ENCODE data around the gene OR2J3.
"Not testable (repeated sequence)": the region's sequence is repeated elsewhere in the genome, so short reads cannot be mapped to it uniquely, and the experiment has no call there.

OR2J3 gene

DNA sequence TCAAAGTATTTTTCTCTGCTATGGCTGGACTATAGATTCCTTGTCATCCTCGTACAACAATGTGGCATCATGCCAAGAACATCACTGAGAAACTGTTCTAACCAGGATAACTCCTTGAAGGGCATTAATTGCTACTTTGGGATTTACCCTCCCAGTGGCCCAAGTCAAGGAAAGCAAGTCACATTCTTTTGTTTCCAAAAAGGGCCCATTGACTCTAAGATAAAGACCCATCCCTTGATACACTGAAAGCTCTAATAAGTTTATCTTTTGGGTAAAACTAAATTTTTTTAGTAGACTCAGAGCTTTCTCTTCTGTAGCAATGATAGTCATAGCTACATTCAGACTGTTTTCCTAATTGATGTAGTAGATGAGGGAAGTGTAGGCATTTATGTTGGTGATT is at the start of gene OR2J3:
OR2J3 (plus strand) TSS at position 301 of the 400 bp plus-strand sequence. CDS start 3,833 bp downstream, outside the sequence.
- Histone ChIP-seq H3K9me3 (no peaks in the 10 kb centered on the region), H3K4me3 (no peak within 1 kb of the TSS), H3K36me3 (replicated peaks) (no peaks in the 10 kb centered on the region), H3K4me1 (no peaks in the 10 kb centered on the region), H3K27me3 (ENCODE audit: low read depth) (peaks cover 22% of the 10 kb centered on the region)
- in situ Hi-C loops (cut with MboI; ENCODE audit: low sequenced_read_pairs): no loop called here
- no peak for DNase-seq (ENCODE audit: low spot score in 2 of 2)

DNA sequence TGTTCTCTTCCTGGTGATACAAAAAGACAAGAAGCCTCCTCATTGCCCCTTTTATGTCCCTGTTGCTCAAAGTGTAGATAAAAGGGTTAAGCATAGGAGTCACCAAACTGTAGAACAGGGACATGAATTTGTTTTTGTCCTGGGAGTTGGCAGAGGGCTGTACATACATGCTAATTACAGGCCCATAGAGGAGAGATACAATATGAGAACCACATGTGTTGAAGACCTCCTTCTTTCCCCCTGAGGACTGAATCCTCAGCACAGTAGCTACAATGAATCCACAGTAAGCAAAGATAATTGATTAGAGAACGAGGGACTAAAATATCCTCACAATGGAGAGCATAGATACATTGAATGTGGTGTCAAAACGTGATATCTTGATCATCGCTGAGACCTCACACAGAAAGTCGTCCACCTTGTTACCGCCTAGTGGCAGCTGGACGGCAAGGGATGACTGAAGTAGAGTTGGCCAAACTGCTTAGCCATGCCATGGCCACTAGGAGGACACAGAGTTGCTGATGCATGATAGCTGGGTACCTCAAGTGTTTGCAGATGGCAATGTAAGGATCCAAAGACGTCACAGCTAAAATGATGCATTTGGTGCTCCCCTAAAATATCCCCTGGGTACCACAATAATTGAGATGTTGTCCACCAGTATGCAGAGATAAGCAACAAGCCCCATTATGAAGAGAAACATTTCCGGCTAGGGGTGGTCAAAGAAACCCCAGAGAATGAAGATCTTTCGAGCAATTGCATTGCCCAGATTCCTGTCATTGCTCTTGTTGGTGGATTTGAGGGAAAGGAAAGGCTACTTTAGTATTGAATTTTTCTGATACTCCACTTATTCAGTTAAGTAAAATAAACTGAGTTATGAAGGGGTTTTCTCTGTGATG is 35.8 kb upstream of the OR2J3 start:
- DNase-seq (ENCODE audit: low spot score in 2 of 2): peak; percentile 55 to 60

DNA sequence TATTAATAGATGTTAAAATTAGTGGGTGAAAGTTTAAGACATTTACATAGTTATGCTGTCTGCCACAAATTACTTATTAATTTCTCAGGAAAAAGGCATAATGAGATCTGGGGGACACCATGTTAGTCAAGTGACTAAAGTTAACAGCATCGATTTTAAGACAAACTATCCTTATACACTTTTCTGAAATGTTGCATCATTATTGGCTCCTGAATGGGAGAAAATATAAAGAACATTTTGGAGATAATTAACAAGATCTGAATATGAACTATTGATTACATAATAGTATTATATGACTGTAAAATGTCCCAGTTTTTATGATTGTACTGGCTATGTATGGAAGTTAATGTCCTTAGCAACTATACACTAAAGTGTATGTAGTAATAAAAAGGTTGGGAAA is 28.7 kb upstream of the OR2J3 start:
- in situ Hi-C loops (cut with MboI; ENCODE audit: low sequenced_read_pairs): no loop called here

More for the DNA sequence above, 35.8 kb upstream of the OR2J3 start:
- no peaks in the 10 kb centered on the region for H3K9me3 ChIP-seq
- no peaks in the 10 kb centered on the region for H3K36me3 ChIP-seq (replicated peaks)
- H3K27me3 ChIP-seq (ENCODE audit: low read depth): peaks cover 4% of the 10 kb centered on the region; the same call in 1 of the 2 replicates
- no peaks in the 10 kb centered on the region for H3K4me1 ChIP-seq
- H3K4me3 ChIP-seq: no peak overlapping the region
- in situ Hi-C loops (cut with MboI; ENCODE audit: low sequenced_read_pairs): no loop called here

DNA sequence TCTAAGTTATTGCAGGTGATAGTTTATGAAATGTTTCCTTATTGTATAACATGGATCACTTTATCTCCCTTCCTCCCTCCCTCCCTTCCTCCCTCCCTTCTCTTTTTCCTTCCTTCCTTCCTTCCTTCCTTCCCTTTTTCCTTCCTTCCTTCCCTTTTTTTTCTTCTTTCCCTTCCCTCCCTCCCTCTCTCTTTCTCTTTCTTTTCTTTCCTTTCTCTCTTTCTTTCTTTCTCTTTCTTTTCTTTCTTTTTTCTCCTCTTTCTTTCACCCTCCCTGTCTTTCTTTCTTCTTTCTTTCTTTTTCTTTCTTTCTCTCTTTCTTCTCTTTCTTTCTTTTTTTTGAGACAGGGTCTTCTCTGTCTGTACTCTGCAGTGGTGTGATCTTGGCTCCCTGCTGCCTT is 26.5 kb upstream of the OR2J3 start:
- H3K36me3 ChIP-seq (replicated peaks): no peaks in the 10 kb centered on the region
- in situ Hi-C loops (cut with MboI; ENCODE audit: low sequenced_read_pairs): no loop called here
- H3K4me3 ChIP-seq: no peak overlapping the region
- peaks cover 4% of the 10 kb centered on the region; the same call in 1 of the 2 replicates for H3K27me3 ChIP-seq (ENCODE audit: low read depth)
- no peaks in the 10 kb centered on the region for H3K9me3 ChIP-seq
- DNase-seq (ENCODE audit: low spot score in 2 of 2): no peak
- no peaks in the 10 kb centered on the region for H3K4me1 ChIP-seq

More for the DNA sequence above, 28.7 kb upstream of the OR2J3 start:
- Histone ChIP-seq H3K27me3 (ENCODE audit: low read depth) (peaks cover 8% of the 10 kb centered on the region; the same call in 1 of the 2 replicates), H3K4me3 (no peak overlapping the region), H3K36me3 (replicated peaks) (no peaks in the 10 kb centered on the region), H3K4me1 (no peaks in the 10 kb centered on the region), H3K9me3 (no peaks in the 10 kb centered on the region)
- DNase-seq (ENCODE audit: low spot score in 2 of 2): no peak

DNA sequence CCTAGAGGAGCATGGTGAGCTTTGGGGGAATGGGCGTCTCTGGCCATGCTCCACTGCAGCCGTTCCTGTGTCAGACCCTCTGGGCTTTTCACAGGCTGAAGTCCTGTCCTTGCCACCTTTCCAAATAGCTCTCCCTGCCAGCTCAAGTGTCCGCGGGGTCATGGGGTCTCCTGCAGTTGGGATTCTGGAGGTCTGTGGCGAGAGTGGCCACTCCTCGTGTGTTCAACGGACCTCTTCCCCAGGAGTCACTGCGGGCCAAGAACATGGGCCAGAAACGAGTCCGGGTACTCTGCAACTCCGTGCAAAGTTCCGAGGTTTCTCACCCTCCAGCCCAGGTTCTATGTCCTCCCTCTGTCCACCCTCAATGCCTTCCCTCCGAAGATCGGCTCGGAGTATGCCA is 25.4 kb upstream of the OR2J3 start:
- Histone ChIP-seq H3K27me3 (ENCODE audit: low read depth) (peaks cover 4% of the 10 kb centered on the region; the same call in 1 of the 2 replicates), H3K36me3 (replicated peaks) (no peaks in the 10 kb centered on the region), H3K4me1 (no peaks in the 10 kb centered on the region), H3K4me3 (no peak overlapping the region), H3K9me3 (no peaks in the 10 kb centered on the region)
- DNase-seq (ENCODE audit: low spot score in 2 of 2): no peak
- in situ Hi-C loops (cut with MboI; ENCODE audit: low sequenced_read_pairs): no loop called here

DNA sequence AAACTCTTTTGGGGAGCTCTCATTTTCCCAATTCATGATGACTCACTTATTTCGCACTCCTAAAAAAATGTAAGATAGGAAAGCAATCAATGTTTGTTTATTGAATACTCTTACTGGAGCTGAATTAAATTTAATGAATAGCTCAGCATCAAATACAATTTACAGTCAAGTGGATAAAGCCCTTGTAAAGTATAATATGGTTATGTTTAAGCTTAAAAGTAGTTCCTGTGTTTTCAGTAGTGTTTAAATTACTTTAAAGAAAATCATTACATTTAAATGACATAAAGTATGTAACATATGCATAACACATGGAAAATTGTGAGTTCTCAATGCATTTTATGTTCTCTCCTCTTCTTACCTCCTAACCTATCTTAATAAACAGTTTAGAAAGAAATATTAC is 20.6 kb upstream of the OR2J3 start, which contains the start of gene OR2B3:
OR2B3 (minus strand) TSS at position 101 of the 400 bp plus-strand sequence; CDS start at position 36, 65 bp downstream.
- Histone ChIP-seq H3K9me3 (no peaks in the 10 kb centered on the region), H3K4me3 (no peak within 1 kb of the TSS), H3K36me3 (replicated peaks) (no peaks in the 10 kb centered on the region), H3K4me1 (no peaks in the 10 kb centered on the region), H3K27me3 (ENCODE audit: low read depth) (no peaks in the 10 kb centered on the region)
- DNase-seq (ENCODE audit: low spot score in 2 of 2): no peak
- in situ Hi-C loops (cut with MboI; ENCODE audit: low sequenced_read_pairs): no loop called here

DNA sequence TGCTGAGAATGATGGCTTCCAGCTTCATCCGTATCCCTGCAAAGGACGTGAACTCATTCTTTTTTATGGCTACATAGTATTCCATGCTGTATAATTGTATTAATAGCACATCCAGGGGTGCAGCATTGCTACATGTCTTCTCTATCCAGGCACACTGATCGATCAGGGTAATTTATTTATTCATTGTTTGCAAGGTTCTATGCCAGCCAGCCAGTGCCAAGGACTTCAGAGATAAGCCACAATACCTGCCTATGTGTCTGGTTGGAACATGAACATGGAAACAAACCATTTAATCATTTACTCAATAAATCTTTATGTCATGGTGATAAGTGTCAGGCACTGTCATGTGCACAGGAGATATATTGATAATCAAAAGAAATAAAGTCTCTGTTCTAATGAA is 14.9 kb upstream of the OR2J3 start:
- H3K36me3 ChIP-seq (replicated peaks): no peaks in the 10 kb centered on the region
- no peaks in the 10 kb centered on the region for H3K4me1 ChIP-seq
- in situ Hi-C loops (cut with MboI; ENCODE audit: low sequenced_read_pairs): no loop called here
- no peaks in the 10 kb centered on the region for H3K27me3 ChIP-seq (ENCODE audit: low read depth)
- DNase-seq (ENCODE audit: low spot score in 2 of 2): no peak
- no peak overlapping the region for H3K4me3 ChIP-seq
- no peaks in the 10 kb centered on the region for H3K9me3 ChIP-seq

DNA sequence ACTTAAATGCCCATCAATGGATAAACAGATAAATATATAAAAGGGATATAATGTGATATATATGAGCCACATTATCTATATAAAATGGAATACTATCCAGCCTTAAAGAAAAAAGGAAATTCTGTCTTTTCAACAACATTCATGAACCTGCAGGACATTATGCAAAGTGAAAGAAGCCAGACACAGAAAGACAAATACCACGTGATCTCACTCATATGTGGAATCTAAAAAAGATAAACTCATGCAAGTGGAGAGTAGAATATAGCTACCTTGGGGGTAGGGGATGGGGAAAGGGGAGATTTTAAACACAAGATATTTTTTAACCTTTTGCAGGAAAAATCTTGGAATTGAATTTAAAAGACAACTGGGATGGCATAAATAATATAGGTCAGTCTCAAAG is 10.1 kb upstream of the OR2J3 start:
- DNase-seq (ENCODE audit: low spot score in 2 of 2): no peak
- peaks cover 6% of the 10 kb centered on the region for H3K27me3 ChIP-seq (ENCODE audit: low read depth)
- H3K36me3 ChIP-seq (replicated peaks): no peaks in the 10 kb centered on the region
- no peaks in the 10 kb centered on the region for H3K4me1 ChIP-seq
- in situ Hi-C loops (cut with MboI; ENCODE audit: low sequenced_read_pairs): no loop called here
- H3K9me3 ChIP-seq: no peaks in the 10 kb centered on the region
- H3K4me3 ChIP-seq: no peak overlapping the region

DNA sequence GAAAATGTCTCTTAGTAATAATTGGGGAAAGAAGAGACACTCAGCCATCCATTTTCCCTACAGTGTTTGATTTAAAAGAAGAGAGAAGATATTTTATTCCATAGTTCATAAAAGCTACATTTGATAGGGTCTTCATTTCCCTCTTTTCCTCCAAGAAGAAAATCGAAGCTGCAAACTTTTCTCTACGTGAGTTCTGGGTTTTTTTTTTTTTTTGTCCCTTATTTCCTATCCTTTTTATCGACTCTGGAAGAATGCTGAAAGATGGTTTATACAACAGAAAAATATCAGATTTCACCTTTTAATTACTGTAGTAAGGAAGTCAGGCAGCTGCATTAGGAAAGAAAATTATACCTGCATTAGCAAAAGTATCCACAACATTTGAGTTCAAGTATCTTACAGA is 8.7 kb upstream of the OR2J3 start, which contains the start of gene OR2J1:
OR2J1 (plus strand) TSS at position 301 of the 400 bp plus-strand sequence. CDS start 1,453 bp downstream, outside the sequence.
- DNase-seq (ENCODE audit: low spot score in 2 of 2): no peak
- Histone ChIP-seq H3K4me1 (no peaks in the 10 kb centered on the region), H3K27me3 (ENCODE audit: low read depth) (peaks cover 13% of the 10 kb centered on the region), H3K9me3 (no peaks in the 10 kb centered on the region), H3K36me3 (replicated peaks) (no peaks in the 10 kb centered on the region), H3K4me3 (no peak within 1 kb of the TSS)
- in situ Hi-C loops (cut with MboI; ENCODE audit: low sequenced_read_pairs): no loop called here

DNA sequence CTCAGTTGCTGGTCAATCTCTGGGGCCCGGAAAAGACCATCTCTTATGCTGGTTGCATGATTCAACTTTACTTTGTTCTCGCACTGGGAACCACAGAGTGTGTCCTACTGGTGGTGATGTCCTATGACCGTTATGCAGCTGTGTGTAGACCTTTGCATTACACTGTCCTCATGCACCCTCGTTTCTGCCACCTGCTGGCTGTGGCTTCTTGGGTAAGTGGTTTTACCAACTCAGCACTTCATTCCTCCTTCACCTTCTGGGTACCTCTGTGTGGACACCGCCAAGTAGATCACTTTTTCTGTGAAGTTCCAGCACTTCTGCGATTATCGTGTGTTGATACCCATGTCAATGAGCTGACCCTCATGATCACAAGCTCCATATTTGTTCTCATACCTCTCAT is 4.3 kb downstream of the OR2J3 start:
- no peak for DNase-seq (ENCODE audit: low spot score in 2 of 2)
- Histone ChIP-seq H3K9me3 (no peaks in the 10 kb centered on the region), H3K4me3 (no peak overlapping the region), H3K4me1 (no peaks in the 10 kb centered on the region), H3K27me3 (ENCODE audit: low read depth) (peaks cover 8% of the 10 kb centered on the region; the same call in 1 of the 2 replicates), H3K36me3 (replicated peaks) (no peaks in the 10 kb centered on the region)
- in situ Hi-C loops (cut with MboI; ENCODE audit: low sequenced_read_pairs): no loop called here

DNA sequence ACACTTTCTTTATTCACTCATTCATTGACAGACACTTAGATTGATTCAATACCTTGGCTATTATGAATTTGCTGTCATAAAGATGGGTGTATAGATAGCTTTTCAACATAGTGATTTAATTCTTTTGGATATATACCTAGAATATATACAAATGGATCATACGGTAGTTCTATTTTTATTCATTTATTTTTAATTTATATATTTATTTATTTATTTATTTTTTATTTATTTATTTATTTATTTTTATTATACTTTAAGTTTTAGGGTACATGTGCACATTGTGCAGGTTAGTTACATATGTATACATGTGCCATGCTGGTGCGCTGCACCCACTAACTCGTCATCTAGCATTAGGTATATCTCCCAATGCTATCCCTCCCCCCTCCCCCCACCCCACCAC is 7.1 kb downstream of the OR2J3 start:
- in situ Hi-C loops (cut with MboI; ENCODE audit: low sequenced_read_pairs); H3K27me3 ChIP-seq (ENCODE audit: low read depth); H3K4me3 ChIP-seq; H3K36me3 ChIP-seq (replicated peaks); H3K4me1 ChIP-seq; H3K9me3 ChIP-seq; DNase-seq (ENCODE audit: low spot score in 2 of 2): not testable (repeated sequence)

DNA sequence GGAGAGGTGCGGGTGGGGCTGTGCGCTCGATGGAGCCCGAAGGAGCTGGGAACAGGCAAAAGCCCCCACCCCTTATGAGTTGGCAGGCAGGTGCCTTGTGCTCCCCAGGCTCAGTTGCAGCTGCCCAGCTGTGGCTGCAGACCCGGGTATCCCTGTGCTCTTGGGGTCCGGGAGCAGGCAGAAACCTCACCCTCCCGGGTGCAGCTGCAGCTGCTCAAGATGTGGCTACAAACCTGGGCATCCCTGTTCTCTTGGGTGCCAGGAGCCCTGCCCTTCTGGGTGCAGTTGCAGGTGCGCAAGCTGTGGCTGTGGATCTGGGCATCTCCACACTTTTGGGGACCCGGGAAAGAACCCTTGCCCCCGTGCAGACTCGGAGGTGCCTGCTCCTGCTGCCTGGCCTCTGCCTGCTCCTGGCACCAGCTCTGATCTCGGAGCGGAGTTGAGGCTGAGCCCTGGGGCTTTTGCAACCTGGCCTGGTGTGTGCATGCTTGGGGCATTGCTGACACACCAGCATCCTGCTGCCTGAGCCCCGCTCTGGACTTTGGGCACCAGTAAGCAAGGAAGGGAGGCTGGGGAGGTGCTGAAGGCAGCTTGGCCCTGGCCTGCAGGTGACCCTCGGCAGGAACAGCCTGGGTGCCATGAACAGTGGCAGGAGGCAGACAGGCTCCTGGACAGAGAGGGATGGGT is 21.6 kb downstream of the OR2J3 start:
- in situ Hi-C loops (cut with MboI; ENCODE audit: low sequenced_read_pairs): no loop called here
- Histone ChIP-seq H3K9me3 (no peaks in the 10 kb centered on the region), H3K27me3 (ENCODE audit: low read depth) (peaks cover 5% of the 10 kb centered on the region; the same call in 1 of the 2 replicates), H3K4me3 (no peak overlapping the region), H3K4me1 (no peaks in the 10 kb centered on the region), H3K36me3 (replicated peaks) (no peaks in the 10 kb centered on the region)
- DNase-seq (ENCODE audit: low spot score in 2 of 2): no peak

DNA sequence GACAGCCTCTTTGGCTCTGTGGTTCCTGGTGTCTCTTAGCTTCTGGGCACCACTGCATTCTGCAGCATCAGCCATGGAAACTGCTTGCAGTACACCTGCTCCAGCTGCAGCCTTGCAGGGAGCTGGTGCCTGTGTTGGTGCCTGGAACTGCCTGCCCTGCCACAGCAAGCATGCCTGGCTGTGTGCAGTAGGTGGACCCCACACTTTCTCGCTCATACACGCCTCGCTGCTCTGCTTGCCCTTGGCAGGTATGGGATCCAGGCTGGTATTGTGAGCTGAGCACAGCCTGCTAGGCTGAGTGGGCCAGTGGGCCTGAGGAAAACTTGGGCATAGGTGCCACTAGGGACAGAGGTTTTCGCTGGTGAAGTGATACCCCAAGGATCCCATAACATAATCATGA is 22.8 kb downstream of the OR2J3 start:
- in situ Hi-C loops (cut with MboI; ENCODE audit: low sequenced_read_pairs): no loop called here
- Histone ChIP-seq H3K4me1 (no peaks in the 10 kb centered on the region), H3K9me3 (no peaks in the 10 kb centered on the region), H3K36me3 (replicated peaks) (no peaks in the 10 kb centered on the region), H3K4me3 (no peak overlapping the region), H3K27me3 (ENCODE audit: low read depth) (peaks cover 5% of the 10 kb centered on the region; the same call in 1 of the 2 replicates)
- no peak for DNase-seq (ENCODE audit: low spot score in 2 of 2)

DNA sequence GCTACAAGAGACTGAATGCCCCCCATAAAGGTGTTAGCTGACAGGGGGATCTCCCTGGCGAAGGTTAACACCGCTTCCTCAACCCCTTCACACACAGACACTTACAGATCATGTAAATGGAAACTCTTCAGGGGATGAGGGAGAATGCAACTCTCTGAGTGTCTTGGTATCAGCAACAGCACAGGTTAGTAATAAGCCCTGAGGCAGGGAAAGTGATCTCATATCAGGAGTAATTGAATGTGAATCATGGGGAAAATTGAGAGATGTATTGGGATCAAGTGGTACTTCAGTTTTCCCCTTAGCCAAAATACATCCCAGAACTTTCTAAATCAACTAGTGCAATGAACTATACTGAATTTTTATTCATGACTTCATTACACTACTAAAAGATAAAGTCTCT is 23.8 kb downstream of the OR2J3 start:
- in situ Hi-C loops (cut with MboI; ENCODE audit: low sequenced_read_pairs): no loop called here
- no peaks in the 10 kb centered on the region for H3K4me1 ChIP-seq
- H3K4me3 ChIP-seq: no peak overlapping the region
- DNase-seq (ENCODE audit: low spot score in 2 of 2): no peak
- no peaks in the 10 kb centered on the region for H3K36me3 ChIP-seq (replicated peaks)
- peaks cover 5% of the 10 kb centered on the region; the same call in 1 of the 2 replicates for H3K27me3 ChIP-seq (ENCODE audit: low read depth)
- H3K9me3 ChIP-seq: no peaks in the 10 kb centered on the region
